ENCODE measurements around the gene VRK1. TPM values are rescaled to one million over a fixed set of nuclear protein-coding genes. Genes with fewer than 3 reads are reported as not detected.

The VRK1 gene
- total and polyA plus RNA-seq, 10 of the 15 experiments (the other 5 are each of a cell fraction or from before 2014, with no cell fraction given), result 50.9 to 137 (median 84.7) TPM

DNA sequence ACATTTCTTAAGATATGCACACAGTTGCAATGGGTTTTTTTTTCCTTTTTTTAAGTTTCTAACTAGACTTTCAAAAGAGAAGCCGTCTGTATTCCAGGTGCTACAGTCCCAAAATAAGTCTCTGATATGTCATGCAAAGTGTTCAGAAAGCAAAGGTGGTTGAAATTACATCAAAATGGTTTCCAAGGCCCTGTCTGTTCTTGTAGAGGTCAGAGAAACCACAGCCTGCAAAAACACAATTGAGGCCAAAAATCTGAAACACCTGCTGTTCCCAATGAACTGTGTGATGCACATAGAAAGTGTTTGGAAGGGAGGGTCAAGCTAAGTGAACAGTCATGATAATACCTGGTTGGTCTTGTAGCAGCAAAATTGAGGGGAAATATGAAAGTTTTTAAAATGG lies 91.0 kb downstream of the VRK1 start:
- no TSS peak for BruUV-seq (replicated peaks)
- H4K20me1 ChIP-seq (ENCODE audit: control insufficient read depth, insufficient read depth), result no peaks in the 10 kb centered on the region
- H3K36me3 ChIP-seq (ENCODE audit: control insufficient read depth in 2 of 2, insufficient read depth in 2 of 2, low read length in 1 of 2), result no peaks in the 10 kb centered on the region
- CTCF ChIA-PET, result no interaction called here
- peaks cover 10% of the 10 kb centered on the region for H3K4me1 ChIP-seq (ENCODE audit: control insufficient read depth, insufficient read depth, low read length)
- DNase-seq (ENCODE audit: low read depth, low spot score), result peak; percentile 33
- RAD21 ChIA-PET (ENCODE audit: unreplicated experiment), result no interaction called here
- no peak overlapping the region; the same call in 1 of the 2 replicates for H3K27ac ChIP-seq (ENCODE audit: control insufficient read depth, insufficient read depth)
- intact Hi-C loops (cut with micrococcal nuclease; ENCODE audit: unreplicated experiment), result no loop called here
- no peak overlapping the region for H3K4me3 ChIP-seq
- SMC1A ChIA-PET (ENCODE audit: uncharacterized antibody, unreplicated experiment), result interaction anchor here (0.9 to 1.0 kb wide), 2 partner anchors 16 to 61 kb away, joined by 3 read pairs; no protein-coding TSS in a partner anchor
- FAIRE-seq, result peak; percentile 27
- no peaks in the 10 kb centered on the region for H3K27me3 ChIP-seq (replicated peaks in 1 of 2; ENCODE audit: control insufficient read depth in 2 of 2, insufficient read depth in 2 of 2, low read length in 1 of 2)
- POLR2A ChIA-PET, result no interaction called here
- H3K9ac ChIP-seq (ENCODE audit: control insufficient read depth, insufficient read depth, low read length), result no peak overlapping the region
- H3K4me2 ChIP-seq (ENCODE audit: control insufficient read depth, insufficient read depth), result peak overlapping the region; percentile 22; the same call in 1 of the 2 replicates
- no peak overlapping the region for H2AFZ ChIP-seq (ENCODE audit: control insufficient read depth, low read depth, low read length)
- no peaks in the 10 kb centered on the region for H3K79me2 ChIP-seq (ENCODE audit: control insufficient read depth, insufficient read depth, low read length)
- no peaks in the 10 kb centered on the region for H3K9me3 ChIP-seq (replicated peaks; ENCODE audit: control insufficient read depth, insufficient read depth, low read length)
- in situ Hi-C loops (cut with MboI), result no loop called here
- ATAC-seq, result peak; percentile 85
- WGBS (ENCODE audit: insufficient coverage, insufficient replicate concordance, low lambda C conversion rate, missing lambda C conversion rate), result 33% methylated on average over 1 of the region's 1 CpG
- TF ChIP-seq RAD51 (IDR thresholded peaks at IDR 0.05) (no peak), IKZF1 (conservative IDR thresholded peaks at IDR 0.05) (peak; percentile 37; the same call in 1 of the 2 replicates), MTA2 (IDR thresholded peaks at IDR 0.05; ENCODE audit: low read depth) (peak; percentile 37; the same call in 1 of the 2 replicates), CREM (IDR thresholded peaks at IDR 0.05; ENCODE audit: low read depth) (peak; percentile 29; the same call in 1 of the 2 replicates), MEF2A (IDR thresholded peaks at IDR 0.05; ENCODE audit: insufficient read depth, low read depth, low read length) (peak; percentile 73), BCL11A (IDR thresholded peaks at IDR 0.05; ENCODE audit: low read depth, low read length) (0 out of 2 replicates have a peak, but pooled peaks have one; percentile 8), CBFB (IDR thresholded peaks at IDR 0.05; ENCODE audit: low read depth) (peak; percentile 48; the same call in 1 of the 2 replicates), EP300 (IDR thresholded peaks at IDR 0.05; ENCODE audit: borderline replicate concordance in 1 of 2, control insufficient read depth in 1 of 2, low read depth in 2 of 2, low read length in 2 of 2) (peak; percentile 37 to 58; a peak in 2 of 4 replicates), IKZF2 (IDR thresholded peaks at IDR 0.05) (peak; percentile 46 to 50; a peak in 3 of 4 replicates), TCF12 (IDR thresholded peaks at IDR 0.05; ENCODE audit: low read depth, low read length) (peak; percentile 67), RUNX3 (IDR thresholded peaks at IDR 0.05; ENCODE audit: low read length) (peak; percentile 90)
- TF ChIP-seq, protein P1, sequence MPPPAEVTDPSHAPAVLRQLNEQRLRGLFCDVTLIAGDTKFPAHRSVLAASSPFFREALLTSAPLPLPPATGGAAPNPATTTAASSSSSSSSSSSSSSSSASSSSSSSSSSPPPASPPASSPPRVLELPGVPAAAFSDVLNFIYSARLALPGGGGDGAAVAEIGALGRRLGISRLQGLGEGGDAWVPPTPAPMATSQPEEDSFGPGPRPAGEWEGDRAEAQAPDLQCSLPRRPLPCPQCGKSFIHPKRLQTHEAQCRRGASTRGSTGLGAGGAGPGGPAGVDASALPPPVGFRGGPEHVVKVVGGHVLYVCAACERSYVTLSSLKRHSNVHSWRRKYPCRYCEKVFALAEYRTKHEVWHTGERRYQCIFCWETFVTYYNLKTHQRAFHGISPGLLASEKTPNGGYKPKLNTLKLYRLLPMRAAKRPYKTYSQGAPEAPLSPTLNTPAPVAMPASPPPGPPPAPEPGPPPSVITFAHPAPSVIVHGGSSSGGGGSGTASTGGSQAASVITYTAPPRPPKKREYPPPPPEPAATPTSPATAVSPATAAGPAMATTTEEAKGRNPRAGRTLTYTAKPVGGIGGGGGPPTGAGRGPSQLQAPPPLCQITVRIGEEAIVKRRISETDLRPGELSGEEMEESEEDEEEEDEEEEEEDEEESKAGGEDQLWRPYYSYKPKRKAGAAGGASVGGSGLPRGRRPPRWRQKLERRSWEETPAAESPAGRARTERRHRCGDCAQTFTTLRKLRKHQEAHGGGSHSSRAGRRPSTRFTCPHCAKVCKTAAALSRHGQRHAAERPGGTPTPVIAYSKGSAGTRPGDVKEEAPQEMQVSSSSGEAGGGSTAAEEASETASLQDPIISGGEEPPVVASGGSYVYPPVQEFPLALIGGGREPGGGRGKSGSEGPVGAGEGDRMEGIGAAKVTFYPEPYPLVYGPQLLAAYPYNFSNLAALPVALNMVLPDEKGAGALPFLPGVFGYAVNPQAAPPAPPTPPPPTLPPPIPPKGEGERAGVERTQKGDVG (CRISPR knock-in tag; IDR thresholded peaks at IDR 0.05), result no peak
- TF ChIP-seq, protein P2, sequence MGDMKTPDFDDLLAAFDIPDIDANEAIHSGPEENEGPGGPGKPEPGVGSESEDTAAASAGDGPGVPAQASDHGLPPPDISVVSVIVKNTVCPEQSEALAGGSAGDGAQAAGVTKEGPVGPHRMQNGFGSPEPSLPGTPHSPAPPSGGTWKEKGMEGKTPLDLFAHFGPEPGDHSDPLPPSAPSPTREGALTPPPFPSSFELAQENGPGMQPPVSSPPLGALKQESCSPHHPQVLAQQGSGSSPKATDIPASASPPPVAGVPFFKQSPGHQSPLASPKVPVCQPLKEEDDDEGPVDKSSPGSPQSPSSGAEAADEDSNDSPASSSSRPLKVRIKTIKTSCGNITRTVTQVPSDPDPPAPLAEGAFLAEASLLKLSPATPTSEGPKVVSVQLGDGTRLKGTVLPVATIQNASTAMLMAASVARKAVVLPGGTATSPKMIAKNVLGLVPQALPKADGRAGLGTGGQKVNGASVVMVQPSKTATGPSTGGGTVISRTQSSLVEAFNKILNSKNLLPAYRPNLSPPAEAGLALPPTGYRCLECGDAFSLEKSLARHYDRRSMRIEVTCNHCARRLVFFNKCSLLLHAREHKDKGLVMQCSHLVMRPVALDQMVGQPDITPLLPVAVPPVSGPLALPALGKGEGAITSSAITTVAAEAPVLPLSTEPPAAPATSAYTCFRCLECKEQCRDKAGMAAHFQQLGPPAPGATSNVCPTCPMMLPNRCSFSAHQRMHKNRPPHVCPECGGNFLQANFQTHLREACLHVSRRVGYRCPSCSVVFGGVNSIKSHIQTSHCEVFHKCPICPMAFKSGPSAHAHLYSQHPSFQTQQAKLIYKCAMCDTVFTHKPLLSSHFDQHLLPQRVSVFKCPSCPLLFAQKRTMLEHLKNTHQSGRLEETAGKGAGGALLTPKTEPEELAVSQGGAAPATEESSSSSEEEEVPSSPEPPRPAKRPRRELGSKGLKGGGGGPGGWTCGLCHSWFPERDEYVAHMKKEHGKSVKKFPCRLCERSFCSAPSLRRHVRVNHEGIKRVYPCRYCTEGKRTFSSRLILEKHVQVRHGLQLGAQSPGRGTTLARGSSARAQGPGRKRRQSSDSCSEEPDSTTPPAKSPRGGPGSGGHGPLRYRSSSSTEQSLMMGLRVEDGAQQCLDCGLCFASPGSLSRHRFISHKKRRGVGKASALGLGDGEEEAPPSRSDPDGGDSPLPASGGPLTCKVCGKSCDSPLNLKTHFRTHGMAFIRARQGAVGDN (IDR thresholded peaks at IDR 0.05), result 0 out of 2 replicates have a peak, but pooled peaks have one; percentile 29
- TF ChIP-seq, protein P3, sequence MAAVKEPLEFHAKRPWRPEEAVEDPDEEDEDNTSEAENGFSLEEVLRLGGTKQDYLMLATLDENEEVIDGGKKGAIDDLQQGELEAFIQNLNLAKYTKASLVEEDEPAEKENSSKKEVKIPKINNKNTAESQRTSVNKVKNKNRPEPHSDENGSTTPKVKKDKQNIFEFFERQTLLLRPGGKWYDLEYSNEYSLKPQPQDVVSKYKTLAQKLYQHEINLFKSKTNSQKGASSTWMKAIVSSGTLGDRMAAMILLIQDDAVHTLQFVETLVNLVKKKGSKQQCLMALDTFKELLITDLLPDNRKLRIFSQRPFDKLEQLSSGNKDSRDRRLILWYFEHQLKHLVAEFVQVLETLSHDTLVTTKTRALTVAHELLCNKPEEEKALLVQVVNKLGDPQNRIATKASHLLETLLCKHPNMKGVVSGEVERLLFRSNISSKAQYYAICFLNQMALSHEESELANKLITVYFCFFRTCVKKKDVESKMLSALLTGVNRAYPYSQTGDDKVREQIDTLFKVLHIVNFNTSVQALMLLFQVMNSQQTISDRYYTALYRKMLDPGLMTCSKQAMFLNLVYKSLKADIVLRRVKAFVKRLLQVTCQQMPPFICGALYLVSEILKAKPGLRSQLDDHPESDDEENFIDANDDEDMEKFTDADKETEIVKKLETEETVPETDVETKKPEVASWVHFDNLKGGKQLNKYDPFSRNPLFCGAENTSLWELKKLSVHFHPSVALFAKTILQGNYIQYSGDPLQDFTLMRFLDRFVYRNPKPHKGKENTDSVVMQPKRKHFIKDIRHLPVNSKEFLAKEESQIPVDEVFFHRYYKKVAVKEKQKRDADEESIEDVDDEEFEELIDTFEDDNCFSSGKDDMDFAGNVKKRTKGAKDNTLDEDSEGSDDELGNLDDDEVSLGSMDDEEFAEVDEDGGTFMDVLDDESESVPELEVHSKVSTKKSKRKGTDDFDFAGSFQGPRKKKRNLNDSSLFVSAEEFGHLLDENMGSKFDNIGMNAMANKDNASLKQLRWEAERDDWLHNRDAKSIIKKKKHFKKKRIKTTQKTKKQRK (IDR thresholded peaks at IDR 0.05; ENCODE audit: low read depth, low read length), result no peak

Measured in GM12878 (cell line).